ENCODE data around the gene TRIOBP. TPM values are rescaled to one million over a fixed set of nuclear protein-coding genes. Genes with fewer than 3 reads are reported as not detected.
"Not testable (repeated sequence)": the region's sequence is repeated elsewhere in the genome, so short reads cannot be mapped to it uniquely, and the experiment has no call there.

TRIOBP gene
- total RNA-seq, 2 experiments from 2014 or later: 40.9 to 42.7 TPM

GRCh38 chr22:37792494-37792893 is 95.6 kb downstream of the TRIOBP start:
- H3K4me1 Mint-ChIP-seq: no peaks in the 10 kb centered on the region
- H3K36me3 Mint-ChIP-seq (ENCODE audit: low read depth): no peaks in the 10 kb centered on the region
- DNase-seq: no peak
- no peak overlapping the region for H3K27ac Mint-ChIP-seq
- H3K9me3 Mint-ChIP-seq: no peaks in the 10 kb centered on the region
- POLR2A ChIA-PET: no interaction called here
- CTCF ChIA-PET: no interaction called here
- H3K4me3 Mint-ChIP-seq: no peak overlapping the region
- H3K27me3 Mint-ChIP-seq: no peaks in the 10 kb centered on the region

GRCh38 chr22:37794376-37794775 is 97.5 kb downstream of the TRIOBP start:
- ChIA-PET POLR2A (no interaction called here), CTCF (no interaction called here)
- H3K27ac Mint-ChIP-seq: no peak overlapping the region
- no peak for DNase-seq
- H3K36me3 Mint-ChIP-seq (ENCODE audit: low read depth): no peaks in the 10 kb centered on the region
- no peaks in the 10 kb centered on the region for H3K4me1 Mint-ChIP-seq
- H3K9me3 Mint-ChIP-seq: no peaks in the 10 kb centered on the region
- H3K27me3 Mint-ChIP-seq: no peaks in the 10 kb centered on the region
- no peak overlapping the region for H3K4me3 Mint-ChIP-seq

- peaks cover 3% of the 10 kb centered on the region for H3K27me3 Mint-ChIP-seq
- no peaks in the 10 kb centered on the region for H3K9me3 Mint-ChIP-seq
- no peak for DNase-seq
- no peak overlapping the region for H3K4me3 Mint-ChIP-seq
- POLR2A ChIA-PET: no interaction called here
- no peaks in the 10 kb centered on the region for H3K36me3 Mint-ChIP-seq (ENCODE audit: low read depth)
- CTCF ChIA-PET: interaction anchor here (1.2 kb wide), 1 partner anchor 11 kb away, joined by 5 read pairs; the partner anchor contains the start of gene GCAT
- H3K27ac Mint-ChIP-seq: no peak overlapping the region
- no peaks in the 10 kb centered on the region for H3K4me1 Mint-ChIP-seq
Observed at GRCh38 chr22:37796079-37796478, 99.2 kb downstream of the TRIOBP start.

- H3K27ac Mint-ChIP-seq; H3K9me3 Mint-ChIP-seq; H3K4me3 Mint-ChIP-seq; H3K27me3 Mint-ChIP-seq; CTCF ChIA-PET; DNase-seq; H3K36me3 Mint-ChIP-seq (ENCODE audit: low read depth); POLR2A ChIA-PET; H3K4me1 Mint-ChIP-seq: not testable (repeated sequence)
Observed at GRCh38 chr22:37797259-37797658, 100.4 kb downstream of the TRIOBP start.

- Mint-ChIP-seq H3K27me3 (peaks cover 13% of the 10 kb centered on the region), H3K9me3 (no peaks in the 10 kb centered on the region), H3K4me1 (peaks cover 6% of the 10 kb centered on the region), H3K4me3 (no peak overlapping the region), H3K36me3 (ENCODE audit: low read depth) (no peaks in the 10 kb centered on the region), H3K27ac (no peak overlapping the region)
- POLR2A ChIA-PET: no interaction called here
- no peak for DNase-seq
- CTCF ChIA-PET: no interaction called here
Observed at GRCh38 chr22:37797874-37798500, 101.1 kb downstream of the TRIOBP start.

- H3K27ac Mint-ChIP-seq; H3K36me3 Mint-ChIP-seq (ENCODE audit: low read depth); H3K4me3 Mint-ChIP-seq; H3K9me3 Mint-ChIP-seq; POLR2A ChIA-PET; DNase-seq: not testable (repeated sequence)
- Mint-ChIP-seq H3K4me1 (peaks cover 17% of the 10 kb centered on the region), H3K27me3 (peaks cover 25% of the 10 kb centered on the region)
- CTCF ChIA-PET: interaction anchor here (0.7 kb wide), 1 partner anchor 60 kb away, joined by 3 read pairs; no protein-coding TSS in a partner anchor
Observed at GRCh38 chr22:37799979-37800378, 103.1 kb downstream of the TRIOBP start.

GRCh38 chr22:37801946-37802309 is 105.1 kb downstream of the TRIOBP start:
- ChIA-PET POLR2A (interaction anchor here (1.3 kb wide), 1 partner anchor 152 kb away, joined by 3 read pairs; the partner anchor contains the start of genes C22orf23 and POLR2F), CTCF (interaction anchor here (1.3 kb wide), 1 partner anchor 61 kb away, joined by 3 read pairs; no protein-coding TSS in a partner anchor)
- H3K36me3 Mint-ChIP-seq (ENCODE audit: low read depth): peaks cover 4% of the 10 kb centered on the region
- no peak overlapping the region for H3K27ac Mint-ChIP-seq
- DNase-seq: no peak
- H3K4me1 Mint-ChIP-seq: peaks cover 32% of the 10 kb centered on the region
- peak overlapping the region; percentile 64 for H3K4me3 Mint-ChIP-seq
- H3K27me3 Mint-ChIP-seq: peaks cover 42% of the 10 kb centered on the region
- no peaks in the 10 kb centered on the region for H3K9me3 Mint-ChIP-seq

GRCh38 chr22:37802310-37803194 is 105.7 kb downstream of the TRIOBP start:
- DNase-seq: no peak
- ChIA-PET CTCF (interaction anchor here (1.3 kb wide), 1 partner anchor 61 kb away, joined by 3 read pairs; no protein-coding TSS in a partner anchor), POLR2A (interaction anchor here (1.3 kb wide), 1 partner anchor 151 kb away, joined by 3 read pairs; the partner anchor contains the start of genes C22orf23 and POLR2F)
- Mint-ChIP-seq H3K36me3 (ENCODE audit: low read depth) (peaks cover 4% of the 10 kb centered on the region), H3K27me3 (peaks cover 46% of the 10 kb centered on the region), H3K4me3 (peak overlapping the region; percentile 59), H3K27ac (no peak overlapping the region), H3K9me3 (no peaks in the 10 kb centered on the region), H3K4me1 (peaks cover 37% of the 10 kb centered on the region)

GRCh38 chr22:37803195-37803638 is 106.4 kb downstream of the TRIOBP start:
- DNase-seq: no peak
- H3K4me1 Mint-ChIP-seq: peaks cover 39% of the 10 kb centered on the region
- CTCF ChIA-PET: interaction anchor here (1.3 kb wide), 1 partner anchor 60 kb away, joined by 3 read pairs; no protein-coding TSS in a partner anchor
- no peaks in the 10 kb centered on the region for H3K9me3 Mint-ChIP-seq
- no peak overlapping the region for H3K27ac Mint-ChIP-seq
- peak overlapping the region; percentile 59 for H3K4me3 Mint-ChIP-seq
- peaks cover 48% of the 10 kb centered on the region for H3K27me3 Mint-ChIP-seq
- POLR2A ChIA-PET: interaction anchor here (1.3 kb wide), 1 partner anchor 150 kb away, joined by 3 read pairs; the partner anchor contains the start of genes C22orf23 and POLR2F
- peaks cover 4% of the 10 kb centered on the region for H3K36me3 Mint-ChIP-seq (ENCODE audit: low read depth)

- Mint-ChIP-seq H3K4me3 (peak overlapping the region; percentile 44), H3K4me1 (peaks cover 43% of the 10 kb centered on the region), H3K27ac (no peak overlapping the region), H3K27me3 (peaks cover 49% of the 10 kb centered on the region), H3K36me3 (ENCODE audit: low read depth) (peaks cover 4% of the 10 kb centered on the region), H3K9me3 (no peaks in the 10 kb centered on the region)
- ChIA-PET CTCF (no interaction called here), POLR2A (no interaction called here)
- no peak for DNase-seq
Observed at GRCh38 chr22:37803639-37804351, 106.9 kb downstream of the TRIOBP start.

- Mint-ChIP-seq H3K9me3 (no peaks in the 10 kb centered on the region), H3K36me3 (ENCODE audit: low read depth) (peaks cover 4% of the 10 kb centered on the region), H3K4me3 (peak overlapping the region; percentile 44), H3K27ac (no peak overlapping the region), H3K27me3 (peaks cover 49% of the 10 kb centered on the region), H3K4me1 (peaks cover 45% of the 10 kb centered on the region)
- ChIA-PET POLR2A (interaction anchor here (0.9 to 2.5 kb wide), 4 partner anchors 13 to 164 kb away, joined by 3 to 9 read pairs (median 5); partner anchors contain the start of genes ANKRD54 and SH3BP1), CTCF (interaction anchor here (0.5 to 1.0 kb wide), 2 partner anchors 14 to 200 kb away, joined by 3 to 7 read pairs; no protein-coding TSS in a partner anchor)
- no peak for DNase-seq
Observed at GRCh38 chr22:37804352-37804880, 107.6 kb downstream of the TRIOBP start.
